SK-N-MC (cell line): ENCODE measurements around the gene NXF1.

Experiments
- EZH2 ChIP-seq: fragments of 200-600 bp; sonication (generic); IDR thresholded peaks from one replicate; pipeline ENCODE4 v1.6.1; 2017; ENCODE audit warnings: antibody characterized with exemption
- FOXP2 ChIP-seq: optimal IDR thresholded peaks from 2 replicates; pipeline ENCODE3; 2011; ENCODE audit warnings: mild to moderate bottlenecking, moderate library complexity; ENCODE audit not compliant: insufficient read depth; ENCODE audit errors: extremely low read length, control extremely low read depth
- POLR2AphosphoS5 ChIP-seq: IDR thresholded peaks from 2 replicates; pipeline ENCODE4 v1.6.1; 2012; ENCODE audit warnings: mild to moderate bottlenecking, low read depth, low read length, borderline replicate concordance

DNA sequence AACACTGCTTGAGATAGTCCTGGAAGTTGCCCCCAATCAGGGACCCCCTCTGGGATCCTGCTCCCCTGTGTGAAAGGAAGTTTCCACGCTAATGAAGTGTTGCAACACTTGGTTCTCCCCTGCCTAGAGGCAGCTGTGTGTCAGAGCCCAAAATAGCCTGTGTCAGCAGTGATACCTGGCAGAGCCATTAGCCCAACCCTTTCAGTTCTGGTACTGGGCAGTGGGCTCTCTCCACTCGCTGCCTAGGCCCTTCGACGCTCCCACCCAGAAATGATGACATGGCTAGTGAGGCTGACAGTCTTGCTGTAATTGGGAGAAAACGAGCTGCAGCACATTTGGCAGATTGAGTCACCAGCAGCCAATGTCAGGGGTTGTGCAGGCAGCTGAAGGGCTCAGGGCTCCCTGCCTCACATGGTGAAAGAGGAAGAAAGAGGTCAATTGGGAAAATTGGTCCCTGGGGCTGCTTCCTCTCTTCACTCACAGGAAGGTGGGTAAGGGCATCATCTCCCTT, 1.4 kb upstream of the NXF1 start:
- TF ChIP-seq POLR2AphosphoS5 (0 out of 2 replicates have a peak, but pooled peaks have one; percentile 20), EZH2 (no peak), FOXP2 (no peak)
